H9 (cell line): Measurements from ENCODE around the gene RPL15. TPM values are rescaled to one million over a fixed set of nuclear protein-coding genes. Genes with fewer than 3 reads are reported as not detected.

Source experiments
- DNase-seq: peaks from one replicate; pipeline ENCODE4 v3.0.0-alpha.2; 2017
- H2AFZ ChIP-seq: one replicate; pipeline ENCODE4 v1.6.1; 2013; ENCODE audit warnings: mild to moderate bottlenecking, low read length, control low read depth, moderate library complexity
- H2AK5ac ChIP-seq: 2 replicates; pipeline ENCODE4 v1.6.1; 2013; ENCODE audit warnings: low read length, control low read depth, mixed read lengths; ENCODE audit not compliant: insufficient read length
- H2BK120ac ChIP-seq: one replicate; pipeline ENCODE4 v1.6.1; 2013; ENCODE audit warnings: low read depth, mild to moderate bottlenecking, low read length, control low read depth, inconsistent platforms; ENCODE audit not compliant: poor library complexity, severe bottlenecking
- H2BK12ac ChIP-seq: 2 replicates; pipeline ENCODE4 v1.6.1; 2013; ENCODE audit warnings: low read length, control low read depth, mixed read lengths, low read depth; ENCODE audit not compliant: insufficient read length
- H2BK15ac ChIP-seq: 2 replicates; pipeline ENCODE4 v1.6.1; 2013; ENCODE audit warnings: low read depth, low read length, control low read depth
- H2BK20ac ChIP-seq: one replicate; pipeline ENCODE4 v1.6.1; 2013; ENCODE audit warnings: low read depth, mild to moderate bottlenecking, low read length, control low read depth, inconsistent platforms; ENCODE audit not compliant: poor library complexity, severe bottlenecking
- H2BK5ac ChIP-seq: 2 replicates; pipeline ENCODE4 v1.6.1; 2013; ENCODE audit warnings: low read length, control low read depth, mixed read lengths; ENCODE audit not compliant: insufficient read length
- H3K14ac ChIP-seq: 2 replicates; pipeline ENCODE4 v1.6.1; 2013; ENCODE audit warnings: low read length, control low read depth; ENCODE audit not compliant: insufficient read depth
- H3K18ac ChIP-seq: 2 replicates; pipeline ENCODE4 v1.6.1; 2013; ENCODE audit warnings: low read depth, mild to moderate bottlenecking, mixed read lengths, low read length, control low read depth; ENCODE audit not compliant: insufficient read length
- H3K23ac ChIP-seq: 2 replicates; pipeline ENCODE4 v1.6.1; 2013; ENCODE audit warnings: low read length, control low read depth, mixed read lengths, low read depth; ENCODE audit not compliant: insufficient read length
- H3K23me2 ChIP-seq: 2 replicates; pipeline ENCODE4 v1.6.1; 2013; ENCODE audit warnings: low read depth, mild to moderate bottlenecking, mixed read lengths, low read length, control low read depth; ENCODE audit not compliant: insufficient read length, poor library complexity, severe bottlenecking
- H3K27ac ChIP-seq: 2 replicates; pipeline ENCODE4 v1.5.1; 2013; ENCODE audit warnings: low read length, control low read depth, mixed read lengths, low read depth; ENCODE audit not compliant: insufficient read length
- H3K27me3 ChIP-seq: 2 replicates; pipeline ENCODE4 v1.6.1; 2013; ENCODE audit warnings: low read length, control low read depth, inconsistent platforms; ENCODE audit not compliant: insufficient read depth
- H3K4ac ChIP-seq: 2 replicates; pipeline ENCODE4 v1.6.1; 2013; ENCODE audit warnings: low read depth, mild to moderate bottlenecking, control low read depth, inconsistent platforms, low read length, moderate library complexity
- H3K4me1 ChIP-seq: 2 replicates; pipeline ENCODE4 v1.6.1; 2013; ENCODE audit warnings: low read length, control low read depth, inconsistent platforms; ENCODE audit not compliant: insufficient read depth
- H3K4me2 ChIP-seq: 2 replicates; pipeline ENCODE4 v1.6.1; 2013; ENCODE audit warnings: low read length, control low read depth, mixed read lengths; ENCODE audit not compliant: insufficient read length, insufficient read depth
- H3K56ac ChIP-seq: 2 replicates; pipeline ENCODE4 v1.6.1; 2013; ENCODE audit warnings: low read depth, mild to moderate bottlenecking, mixed read lengths, low read length, control low read depth; ENCODE audit not compliant: insufficient read length
- H3K79me1 ChIP-seq: 2 replicates; pipeline ENCODE4 v1.6.1; 2013; ENCODE audit warnings: low read depth, mild to moderate bottlenecking, moderate library complexity, low read length, control low read depth, inconsistent platforms; ENCODE audit not compliant: insufficient read depth, poor library complexity, severe bottlenecking
- H3K79me2 ChIP-seq: 2 replicates; pipeline ENCODE4 v1.6.1; 2013; ENCODE audit warnings: low read length, control low read depth, inconsistent platforms; ENCODE audit not compliant: insufficient read depth
- H3K9ac ChIP-seq: 2 replicates; pipeline ENCODE4 v1.6.1; 2013; ENCODE audit warnings: low read length, control low read depth, mixed read lengths; ENCODE audit not compliant: insufficient read length; ENCODE audit errors: extremely low read depth
- H3K9me3 ChIP-seq: one replicate; pipeline ENCODE4 v1.6.1; 2013; ENCODE audit warnings: low read depth, low read length, inconsistent platforms; ENCODE audit not compliant: control insufficient read depth
- H3T11ph ChIP-seq: one replicate; pipeline ENCODE4 v1.6.1; 2013; ENCODE audit warnings: mild to moderate bottlenecking, low read length, control low read depth, inconsistent platforms
- H4K20me1 ChIP-seq: one replicate; pipeline ENCODE4 v1.6.1; 2013; ENCODE audit not compliant: control insufficient read depth, insufficient read length, insufficient read depth
- H4K5ac ChIP-seq: 2 replicates; pipeline ENCODE4 v1.6.1; 2013; ENCODE audit warnings: low read depth, mild to moderate bottlenecking, mixed read lengths, low read length, control low read depth; ENCODE audit not compliant: insufficient read length
- H4K8ac ChIP-seq: replicated peaks from 2 replicates; pipeline ENCODE4 v1.6.1; 2013; ENCODE audit warnings: low read length, control low read depth, mixed read lengths, low read depth; ENCODE audit not compliant: insufficient read length
- H4K91ac ChIP-seq: 2 replicates; pipeline ENCODE4 v1.6.1; 2013; ENCODE audit warnings: low read depth, mild to moderate bottlenecking, moderate library complexity, mixed read lengths, low read length, control low read depth; ENCODE audit not compliant: insufficient read length
- H3K27ac Mint-ChIP-seq, 3 experiments: 2 replicates in 2 of 3; 3 replicates in 1 of 3; pipeline ENCODE4 v1.8.0; 2020 to 2021; ENCODE audit warnings: mixed read lengths in 3 of 3, mild to moderate bottlenecking in 1 of 3, moderate library complexity in 1 of 3
- H3K27me3 Mint-ChIP-seq: 2 replicates; pipeline ENCODE4 v1.8.0; 2021; ENCODE audit warnings: low read depth, mild to moderate bottlenecking, moderate library complexity, mixed read lengths
- H3K36me3 Mint-ChIP-seq, 3 experiments: 2 replicates in 2 of 3; 3 replicates in 1 of 3; pipeline ENCODE4 v1.8.0; 2020 to 2021; ENCODE audit warnings: low read depth in 3 of 3, mixed read lengths in 3 of 3; ENCODE audit not compliant: insufficient read depth in 1 of 3
- H3K4me1 Mint-ChIP-seq, 2 experiments: 2 replicates each; pipeline ENCODE4 v1.8.0; 2020; ENCODE audit warnings: mixed read lengths in 2 of 2
- H3K4me3 Mint-ChIP-seq, 2 experiments: 2 replicates in 1 of 2; 3 replicates in 1 of 2; pipeline ENCODE4 v1.8.0; 2020 to 2021; ENCODE audit warnings: mild to moderate bottlenecking in 2 of 2, mixed read lengths in 2 of 2, moderate library complexity in 1 of 2
- H3K9me3 Mint-ChIP-seq, 2 experiments: 2 replicates in 1 of 2; 3 replicates in 1 of 2; pipeline ENCODE4 v1.8.0; 2020; ENCODE audit warnings: mild to moderate bottlenecking in 2 of 2, mixed read lengths in 2 of 2, moderate library complexity in 1 of 2
- CTCF ChIP-seq: fragments of 200-600 bp; sonication (generic); conservative IDR thresholded peaks from 3 replicates; pipeline ENCODE4 v1.8.0; 2021; ENCODE audit warnings: antibody characterized with exemption, mild to moderate bottlenecking
- WGBS: extraction: QIAGEN DNeasy Blood & Tissue Kit; methylation state at CpG from one replicate; pipeline ENCODE4 v1.1.7; 2013; ENCODE audit warnings: missing lambda C conversion rate, low lambda C conversion rate, mixed read lengths; ENCODE audit not compliant: insufficient read length; ENCODE audit errors: extremely low coverage; 5-methylcytosine and 5-hydroxymethylcytosine counted together
- total RNA-seq: library from RNA; stranded (reverse); gene quantifications from 2 replicates; pipeline ENCODE4 v1.2.1, GENCODE V29; 2021

Gene RPL15
- total RNA-seq, 1 experiment from 2014 or later: 2,794 TPM

- no peak for TF ChIP-seq CTCF
- no peak overlapping the region for H4K91ac ChIP-seq
- H3T11ph ChIP-seq: no peak overlapping the region
- no peaks in the 10 kb centered on the region for H3K4me1 ChIP-seq
- no peaks in the 10 kb centered on the region for H4K20me1 ChIP-seq
- H4K5ac ChIP-seq: no peak overlapping the region
- H3K4ac ChIP-seq: no peak overlapping the region
- H3K27me3 ChIP-seq: no peaks in the 10 kb centered on the region
- no peak overlapping the region for H3K23ac ChIP-seq
- no peak overlapping the region for H2BK120ac ChIP-seq
- H2BK20ac ChIP-seq: no peak overlapping the region
- H3K79me1 ChIP-seq: no peaks in the 10 kb centered on the region
- H3K9ac ChIP-seq: no peak overlapping the region
- H3K27ac Mint-ChIP-seq: peak overlapping the region in 1 of 3 experiments; percentile 34; a peak in 2 of 7 replicates
- no peak overlapping the region for H2BK5ac ChIP-seq
- no peak overlapping the region for H3K27ac ChIP-seq
- H3K56ac ChIP-seq: no peak overlapping the region
- no peak overlapping the region for H3K18ac ChIP-seq
- H3K79me2 ChIP-seq: no peaks in the 10 kb centered on the region; the same call in 1 of the 2 replicates
- H2AK5ac ChIP-seq: no peak overlapping the region
- no peaks in the 10 kb centered on the region for H3K23me2 ChIP-seq
- 0 out of 4 replicates have a peak, but pooled peaks cover 0 to 8% of the 10 kb centered on the region in 2 experiments for H3K4me1 Mint-ChIP-seq
- H3K14ac ChIP-seq: no peak overlapping the region
- no peak overlapping the region for H3K4me3 Mint-ChIP-seq
- peaks cover 0 to 3% of the 10 kb centered on the region in 2 experiments; a peak in 1 of 5 replicates for H3K9me3 Mint-ChIP-seq
- H2BK12ac ChIP-seq: no peak overlapping the region
- no peaks in the 10 kb centered on the region for H3K27me3 Mint-ChIP-seq
- DNase-seq: no peak
- WGBS: no CpG with 5 or more reads among the region's 3 CpGs
- no peak overlapping the region for H2BK15ac ChIP-seq
- no peak overlapping the region for H4K8ac ChIP-seq
- no peaks in the 10 kb centered on the region for H3K9me3 ChIP-seq
- no peak overlapping the region for H2AFZ ChIP-seq
- no peak overlapping the region for H3K4me2 ChIP-seq
- peaks cover 10 to 26% (median 21%) of the 10 kb centered on the region in 3 experiments for H3K36me3 Mint-ChIP-seq
These were observed 30.6 kb upstream of the RPL15 start for GRCh38 chr3:23886311-23886710.
